OCI-M2 (cell line): ENCODE data around the gene RAB27B.
A peak's percentile ranks its signal among the peaks of the same experiment; 100 is the strongest.
"Not testable (repeated sequence)": the region's sequence is repeated elsewhere in the genome, so short reads cannot be mapped to it uniquely, and the experiment has no call there.

Experiments used
- DNase-seq: peaks from one replicate; lab custom pipeline; 2025; ENCODE audit not compliant: unreplicated experiment; lab: John Stamatoyannopoulos, UW

RAB27B gene

GRCh38 chr18:54828281-54828881 is at the start of gene RAB27B:
Gene RAB27B, plus strand, starts transcription at chr18:54828477. Its CDS starts 49,109 bp downstream, at chr18:54877586.
- peak; percentile 19 for DNase-seq

GRCh38 chr18:54780285-54780861 is 47.9 kb upstream of the RAB27B start:
- DNase-seq, result no peak

GRCh38 chr18:54780970-54781369 is 47.3 kb upstream of the RAB27B start:
- no peak for DNase-seq

- no peak for DNase-seq
These were observed 45.1 kb upstream of the RAB27B start for GRCh38 chr18:54783139-54783538.

- no peak for DNase-seq
These were observed 42.1 kb upstream of the RAB27B start for GRCh38 chr18:54786206-54786605.

GRCh38 chr18:54787121-54787520 is 41.2 kb upstream of the RAB27B start:
- no peak for DNase-seq

- DNase-seq, result no peak
These were observed 40.7 kb upstream of the RAB27B start for GRCh38 chr18:54787616-54788015.

GRCh38 chr18:54790109-54790508 is 38.2 kb upstream of the RAB27B start:
- DNase-seq, result no peak

- no peak for DNase-seq
These were observed 36.6 kb upstream of the RAB27B start for GRCh38 chr18:54791657-54792056.

GRCh38 chr18:54792079-54792478 is 36.2 kb upstream of the RAB27B start:
- DNase-seq, result no peak

- DNase-seq, result no peak
These were observed 33.5 kb upstream of the RAB27B start for GRCh38 chr18:54794823-54795222.

GRCh38 chr18:54798186-54798585 is 30.1 kb upstream of the RAB27B start:
- DNase-seq, result no peak

GRCh38 chr18:54801374-54801773 is 26.9 kb upstream of the RAB27B start:
- no peak for DNase-seq

GRCh38 chr18:54802178-54802577 is 26.1 kb upstream of the RAB27B start:
- no peak for DNase-seq

GRCh38 chr18:54802686-54803395 is 25.4 kb upstream of the RAB27B start:
- DNase-seq, result no peak

- peak; percentile 55 for DNase-seq
These were observed 22.5 kb upstream of the RAB27B start for GRCh38 chr18:54805571-54806334.

- DNase-seq, result peak; percentile 13
These were observed 21.8 kb upstream of the RAB27B start for GRCh38 chr18:54806526-54806925.

- DNase-seq, result no peak
These were observed 21.0 kb upstream of the RAB27B start for GRCh38 chr18:54807303-54807702.

- not testable (repeated sequence) for DNase-seq
These were observed 17.6 kb upstream of the RAB27B start for GRCh38 chr18:54810662-54811061.

- DNase-seq, result no peak
These were observed 15.4 kb upstream of the RAB27B start for GRCh38 chr18:54812885-54813284.

- DNase-seq, result no peak
These were observed 15.0 kb upstream of the RAB27B start for GRCh38 chr18:54813305-54813704.
